AG09319 (cell line): ENCODE results near the gene FNDC3B.

Source experiments
- DNase-seq: peaks from one replicate; pipeline ENCODE4 v3.0.0-alpha.2; 2010; ENCODE audit warnings: low read depth; ENCODE audit errors: extremely low read depth
- TF ChIP-seq, protein P1 (sequence below): IDR thresholded peaks from 2 replicates; pipeline ENCODE4 v1.5.1; 2011; ENCODE audit warnings: low read depth, mild to moderate bottlenecking, inconsistent platforms, low read length, moderate library complexity

Gene FNDC3B

DNA sequence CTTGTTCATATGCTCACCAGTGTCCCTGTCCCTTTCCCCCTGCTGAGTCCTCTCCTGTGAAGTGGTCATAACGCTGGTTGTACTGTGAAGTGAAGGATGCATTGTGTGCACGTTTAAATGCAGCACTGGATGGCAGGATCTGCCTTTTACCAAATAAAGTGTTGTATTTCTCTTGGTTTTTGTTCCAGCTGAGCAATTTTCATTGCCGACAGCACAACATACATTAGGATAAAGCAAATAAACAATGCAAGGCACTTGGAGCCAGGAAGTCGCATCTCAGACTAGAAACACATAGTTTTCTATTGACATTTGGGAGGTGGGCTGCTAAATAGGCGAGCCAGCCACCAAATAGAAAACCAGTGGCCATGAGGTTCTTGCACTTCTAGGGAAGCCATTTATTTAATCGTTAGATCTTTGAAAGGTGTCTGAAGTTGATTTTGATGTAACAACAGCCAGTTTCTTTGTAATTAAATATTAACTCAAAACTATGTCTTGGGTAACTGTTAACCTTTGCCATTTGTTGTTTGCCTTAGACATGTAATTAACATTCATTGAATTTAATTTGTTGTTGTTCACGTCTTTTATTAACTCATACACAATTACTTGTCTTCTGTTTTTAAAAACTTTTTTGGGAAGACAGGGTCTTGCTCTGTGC is 185.3 kb downstream of the FNDC3B start:
- no peak for DNase-seq
- TF ChIP-seq, protein P1, sequence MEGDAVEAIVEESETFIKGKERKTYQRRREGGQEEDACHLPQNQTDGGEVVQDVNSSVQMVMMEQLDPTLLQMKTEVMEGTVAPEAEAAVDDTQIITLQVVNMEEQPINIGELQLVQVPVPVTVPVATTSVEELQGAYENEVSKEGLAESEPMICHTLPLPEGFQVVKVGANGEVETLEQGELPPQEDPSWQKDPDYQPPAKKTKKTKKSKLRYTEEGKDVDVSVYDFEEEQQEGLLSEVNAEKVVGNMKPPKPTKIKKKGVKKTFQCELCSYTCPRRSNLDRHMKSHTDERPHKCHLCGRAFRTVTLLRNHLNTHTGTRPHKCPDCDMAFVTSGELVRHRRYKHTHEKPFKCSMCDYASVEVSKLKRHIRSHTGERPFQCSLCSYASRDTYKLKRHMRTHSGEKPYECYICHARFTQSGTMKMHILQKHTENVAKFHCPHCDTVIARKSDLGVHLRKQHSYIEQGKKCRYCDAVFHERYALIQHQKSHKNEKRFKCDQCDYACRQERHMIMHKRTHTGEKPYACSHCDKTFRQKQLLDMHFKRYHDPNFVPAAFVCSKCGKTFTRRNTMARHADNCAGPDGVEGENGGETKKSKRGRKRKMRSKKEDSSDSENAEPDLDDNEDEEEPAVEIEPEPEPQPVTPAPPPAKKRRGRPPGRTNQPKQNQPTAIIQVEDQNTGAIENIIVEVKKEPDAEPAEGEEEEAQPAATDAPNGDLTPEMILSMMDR = no peak

DNA sequence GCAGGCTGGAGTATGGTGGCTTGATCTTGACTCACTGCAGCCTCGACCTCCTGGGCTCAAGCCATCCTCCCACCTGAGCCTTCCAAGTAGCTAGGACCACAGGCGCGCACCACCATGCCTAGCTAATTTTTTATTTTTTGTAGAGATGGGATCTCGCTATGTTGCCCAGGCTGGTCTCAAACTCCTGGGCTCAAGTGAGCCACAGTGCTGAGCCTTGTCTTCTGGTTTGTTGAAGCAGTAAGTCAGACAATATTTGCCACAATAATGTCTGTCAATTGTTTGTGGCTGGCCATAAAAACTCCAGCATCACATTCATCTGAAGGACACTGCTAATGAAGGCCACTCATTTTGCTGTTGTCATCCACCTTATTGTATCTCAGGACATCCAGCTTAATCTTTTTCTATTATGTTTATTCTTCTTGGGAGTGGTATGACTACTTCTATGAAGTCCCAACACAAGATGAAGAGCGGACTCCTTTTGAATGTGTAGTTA is 185.9 kb downstream of the FNDC3B start:
- DNase-seq = no peak
- TF ChIP-seq, protein P1 = no peak

DNA sequence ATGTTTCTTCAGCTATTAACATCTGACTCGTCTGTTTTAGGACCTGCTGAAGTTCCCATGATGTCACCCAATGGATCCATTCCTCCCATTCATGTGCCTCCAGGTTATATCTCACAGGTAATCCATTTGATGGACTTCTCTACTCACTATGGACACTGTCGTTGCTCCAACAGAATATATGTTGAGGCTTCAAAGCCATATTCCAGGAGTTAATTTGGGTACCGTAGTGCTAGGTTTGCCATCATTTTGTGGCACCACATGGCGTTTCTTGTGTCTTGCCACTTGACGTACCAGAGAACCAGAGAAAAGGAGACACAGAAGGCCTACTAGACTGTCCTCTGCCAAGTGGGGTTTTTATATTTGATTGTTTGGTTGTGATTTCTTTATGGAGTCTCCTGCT is 187.5 kb downstream of the FNDC3B start:
- no peak for DNase-seq
- TF ChIP-seq, protein P1 = no peak

DNA sequence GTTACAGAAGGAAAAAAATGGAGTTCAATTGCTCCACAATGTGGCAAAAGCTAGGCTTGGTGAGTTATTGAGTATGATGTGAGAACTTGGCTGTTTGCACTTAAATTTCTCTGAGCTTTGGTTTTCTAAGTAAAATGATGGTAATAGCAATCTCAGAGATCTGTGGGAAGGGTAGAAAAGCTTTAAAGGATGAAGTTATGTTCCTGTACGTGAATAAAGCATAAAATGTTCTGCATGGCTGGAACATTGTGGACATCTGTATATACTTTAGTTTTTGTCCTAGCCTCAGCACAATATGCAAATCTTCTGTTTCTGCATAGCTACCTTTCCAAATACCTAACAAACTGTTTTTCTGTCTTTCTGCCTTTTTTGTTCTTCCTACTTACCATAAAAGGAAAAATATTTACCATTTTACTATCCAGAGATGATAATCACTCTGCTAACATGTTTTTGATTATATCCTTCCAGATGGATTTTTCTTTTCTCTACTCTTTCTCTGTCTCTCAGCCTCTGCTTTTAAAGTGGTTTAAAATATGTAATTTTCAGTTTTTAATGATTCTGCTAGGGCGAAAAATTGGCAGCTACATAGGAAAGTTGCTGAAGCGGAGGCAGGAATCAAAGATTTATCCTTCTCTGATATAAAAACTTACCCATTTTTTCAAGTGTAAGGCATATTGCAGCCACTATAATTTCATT is 188.1 kb downstream of the FNDC3B start:
- TF ChIP-seq, protein P1 = no peak
- DNase-seq = no peak

DNA sequence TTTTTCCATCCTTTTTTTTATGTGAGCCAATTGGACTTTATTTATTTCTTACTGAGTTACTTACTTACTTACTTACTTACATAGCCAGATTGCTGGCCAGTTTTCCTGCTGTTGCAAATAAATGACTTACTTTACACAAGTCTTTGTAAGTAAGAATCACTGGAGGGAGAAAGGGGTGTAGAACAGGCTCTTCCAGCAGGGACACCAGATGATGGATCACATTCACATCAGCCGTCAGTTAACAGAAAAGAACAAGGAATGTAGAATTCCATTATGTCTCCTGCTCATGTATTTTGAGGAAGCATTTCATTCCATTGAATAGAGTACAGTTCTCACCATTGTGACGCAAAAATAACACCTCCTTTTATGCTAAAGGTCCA is 188.6 kb downstream of the FNDC3B start:
- DNase-seq = no peak
- TF ChIP-seq, protein P1 = no peak

DNA sequence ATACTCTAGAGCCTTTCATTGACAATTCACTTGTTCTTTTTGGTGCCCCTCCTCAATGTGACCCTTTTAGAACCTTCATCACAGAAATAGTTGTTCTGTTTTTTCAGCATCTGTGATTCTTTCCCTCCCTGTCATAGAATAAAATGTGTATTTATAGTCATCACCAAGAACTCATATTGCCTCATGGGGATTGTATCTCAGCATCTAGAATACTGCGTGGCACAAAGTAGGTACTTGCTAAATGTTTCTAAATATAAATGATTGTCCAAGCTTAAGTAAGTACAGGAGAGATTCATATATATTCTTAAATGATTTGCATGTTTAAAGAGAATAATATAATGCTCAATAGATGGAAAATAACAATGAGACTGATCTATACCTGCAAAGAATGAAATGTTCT is 190.1 kb downstream of the FNDC3B start:
- no peak for DNase-seq
- TF ChIP-seq, protein P1 = no peak

DNA sequence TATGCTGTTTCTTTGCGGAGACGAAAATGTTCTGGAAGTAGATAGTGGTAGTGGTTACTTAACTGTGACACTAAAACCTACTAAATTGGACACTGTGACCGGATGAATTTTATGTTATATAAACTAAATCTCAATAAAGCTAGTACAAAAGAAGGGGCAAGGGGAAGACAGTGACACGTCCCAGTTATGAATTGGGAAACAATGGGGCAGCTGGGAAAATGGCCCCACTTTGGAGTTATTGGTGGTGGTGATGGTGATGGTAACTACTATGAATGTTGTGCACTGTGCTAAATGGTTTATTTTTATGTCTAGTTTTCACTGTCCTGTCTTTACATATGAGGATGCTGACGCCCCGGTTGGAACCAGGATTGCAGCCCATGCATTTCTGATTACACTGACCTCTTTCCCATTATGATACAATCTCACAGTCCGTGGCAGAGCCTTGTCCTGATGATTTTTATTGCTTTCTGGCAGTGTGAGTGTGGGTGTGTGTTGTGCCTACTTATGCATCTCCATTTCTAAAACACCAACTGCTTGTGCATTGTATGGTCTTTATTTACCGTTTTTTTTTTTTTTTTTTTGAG is 192.0 kb downstream of the FNDC3B start:
- DNase-seq = no peak
- TF ChIP-seq, protein P1 = no peak
